ENCODE results near the gene SLC35D2.

SLC35D2 gene

GRCh38 chr9:96413302-96414221 lies 30.1 kb upstream of the SLC35D2 start:
- Histone ChIP-seq H3K79me2 (ENCODE audit: insufficient read depth, low read length) (peaks cover 82% of the 10 kb centered on the region), H3K27me3 (ENCODE audit: insufficient read depth, low read length, poor library complexity, severe bottlenecking) (peaks cover 4% of the 10 kb centered on the region), H2AFZ (ENCODE audit: low read length) (no peak overlapping the region), H4K20me1 (ENCODE audit: insufficient read depth, low read length, poor library complexity, severe bottlenecking) (peaks cover 68% of the 10 kb centered on the region), H3K4me3 (ENCODE audit: low read length, poor library complexity, severe bottlenecking) (peak overlapping the region; percentile 98), H3K9me3 (ENCODE audit: insufficient read depth, low read depth, low read length) (no peaks in the 10 kb centered on the region), H3K36me3 (ENCODE audit: insufficient read depth, low read length) (peaks cover 19% of the 10 kb centered on the region; the same call in 1 of the 2 replicates), H3K9ac (ENCODE audit: low read depth, low read length, poor library complexity, severe bottlenecking) (peak overlapping the region; percentile 40), H3K4me2 (ENCODE audit: low read depth, low read length, poor library complexity, severe bottlenecking) (peak overlapping the region; percentile 93), H3K4me1 (ENCODE audit: insufficient read depth, low read length, poor library complexity, severe bottlenecking) (peaks cover 47% of the 10 kb centered on the region), H3K9me2 (replicated peaks; ENCODE audit: low read depth, low read length) (no peaks in the 10 kb centered on the region), H3F3A (ENCODE audit: low read depth) (peaks cover 13% of the 10 kb centered on the region)
- TF ChIP-seq EZH2phosphoT487 (IDR thresholded peaks at IDR 0.05; ENCODE audit: borderline replicate concordance) (no peak), CTCF (conservative IDR thresholded peaks at IDR 0.05; ENCODE audit: low read length) (no peak)

GRCh38 chr9:96412174-96412913 lies 28.8 kb upstream of the SLC35D2 start:
- Histone ChIP-seq H3K27me3 (ENCODE audit: insufficient read depth, low read length, poor library complexity, severe bottlenecking) (no peaks in the 10 kb centered on the region), H3F3A (ENCODE audit: low read depth) (peaks cover 10% of the 10 kb centered on the region), H3K4me1 (ENCODE audit: insufficient read depth, low read length, poor library complexity, severe bottlenecking) (peaks cover 51% of the 10 kb centered on the region), H3K9me3 (ENCODE audit: insufficient read depth, low read depth, low read length) (no peaks in the 10 kb centered on the region), H3K9ac (ENCODE audit: low read depth, low read length, poor library complexity, severe bottlenecking) (no peak overlapping the region), H3K79me2 (ENCODE audit: insufficient read depth, low read length) (peaks cover 91% of the 10 kb centered on the region), H3K4me2 (ENCODE audit: low read depth, low read length, poor library complexity, severe bottlenecking) (peak overlapping the region; percentile 93), H2AFZ (ENCODE audit: low read length) (no peak overlapping the region), H4K20me1 (ENCODE audit: insufficient read depth, low read length, poor library complexity, severe bottlenecking) (peaks cover 68% of the 10 kb centered on the region), H3K4me3 (ENCODE audit: low read length, poor library complexity, severe bottlenecking) (peak overlapping the region; percentile 38), H3K36me3 (ENCODE audit: insufficient read depth, low read length) (peaks cover 22% of the 10 kb centered on the region; the same call in 1 of the 2 replicates), H3K9me2 (replicated peaks; ENCODE audit: low read depth, low read length) (no peaks in the 10 kb centered on the region)
- no peak for TF ChIP-seq EZH2phosphoT487 (IDR thresholded peaks at IDR 0.05; ENCODE audit: borderline replicate concordance)
- TF ChIP-seq CTCF (conservative IDR thresholded peaks at IDR 0.05; ENCODE audit: low read length), result no peak

GRCh38 chr9:96411129-96411838 lies 27.8 kb upstream of the SLC35D2 start:
- Histone ChIP-seq H3K9me3 (ENCODE audit: insufficient read depth, low read depth, low read length) (no peaks in the 10 kb centered on the region), H3K36me3 (ENCODE audit: insufficient read depth, low read length) (peaks cover 22% of the 10 kb centered on the region; the same call in 1 of the 2 replicates), H3K27me3 (ENCODE audit: insufficient read depth, low read length, poor library complexity, severe bottlenecking) (no peaks in the 10 kb centered on the region), H3K9me2 (replicated peaks; ENCODE audit: low read depth, low read length) (no peaks in the 10 kb centered on the region), H4K20me1 (ENCODE audit: insufficient read depth, low read length, poor library complexity, severe bottlenecking) (peaks cover 61% of the 10 kb centered on the region), H3K4me2 (ENCODE audit: low read depth, low read length, poor library complexity, severe bottlenecking) (peak overlapping the region; percentile 93), H3K4me1 (ENCODE audit: insufficient read depth, low read length, poor library complexity, severe bottlenecking) (peaks cover 43% of the 10 kb centered on the region), H3K9ac (ENCODE audit: low read depth, low read length, poor library complexity, severe bottlenecking) (no peak overlapping the region), H3K79me2 (ENCODE audit: insufficient read depth, low read length) (peaks cover 92% of the 10 kb centered on the region), H2AFZ (ENCODE audit: low read length) (no peak overlapping the region), H3F3A (ENCODE audit: low read depth) (peaks cover 10% of the 10 kb centered on the region), H3K4me3 (ENCODE audit: low read length, poor library complexity, severe bottlenecking) (peak overlapping the region; percentile 25)
- TF ChIP-seq CTCF (conservative IDR thresholded peaks at IDR 0.05; ENCODE audit: low read length), result no peak
- TF ChIP-seq EZH2phosphoT487 (IDR thresholded peaks at IDR 0.05; ENCODE audit: borderline replicate concordance), result no peak
